IMR-90 (cell line): ENCODE results near the gene KAT6B. TPM values are rescaled to one million over a fixed set of nuclear protein-coding genes. Genes with fewer than 3 reads are reported as not detected.

Experiments used
- ATAC-seq: fragments of 200-7000 bp; cut with Tn5 transposase; 2 replicates; pipeline ENCODE4 v1.9.1; 2020; ENCODE audit warnings: low read depth, mild to moderate bottlenecking, moderate library complexity
- BruUV-seq: library from RNA; stranded (reverse); fragments of 400-500 nt; replicated peaks from 2 replicates; lab custom pipeline; 2021; lab: Mats Ljungman, UMichigan
- CTCF ChIA-PET: fragments of 300-600 bp; formaldehyde crosslinking; extraction: SDS; loops from one replicate; lab custom pipeline; 2021; ENCODE audit warnings: antibody characterized with exemption; lab: Yijun Ruan, JAX
- POLR2A ChIA-PET: fragments of 300-600 bp; sonication (Branson Sonifier 250); formaldehyde crosslinking; loops from one replicate; lab custom pipeline; 2022; ENCODE audit warnings: antibody characterized with exemption; ENCODE audit not compliant: unreplicated experiment; lab: Charles Lee
- DNase-seq: peaks from one replicate; pipeline ENCODE4 v3.0.0; 2013
- H2AFZ ChIP-seq: replicated peaks from 2 replicates; pipeline ENCODE3; 2013; ENCODE audit warnings: low read length, mild to moderate bottlenecking; ENCODE audit not compliant: poor library complexity
- H2AK5ac ChIP-seq: 2 replicates; pipeline ENCODE4 v1.6.1; 2013; ENCODE audit warnings: low read depth, low read length, inconsistent platforms
- H2AK9ac ChIP-seq: replicated peaks from 2 replicates; pipeline ENCODE3; 2013; ENCODE audit warnings: mild to moderate bottlenecking, low read depth, low read length, moderate library complexity; ENCODE audit not compliant: poor library complexity
- H2BK120ac ChIP-seq: 2 replicates; pipeline ENCODE4 v1.6.1; 2013; ENCODE audit warnings: low read depth, low read length, inconsistent platforms
- H2BK15ac ChIP-seq: 3 replicates; pipeline ENCODE4 v1.6.1; 2013; ENCODE audit warnings: low read depth, low read length, inconsistent platforms
- H2BK20ac ChIP-seq: 2 replicates; pipeline ENCODE4 v1.6.1; 2013; ENCODE audit warnings: low read depth, mild to moderate bottlenecking, inconsistent platforms, low read length, moderate library complexity
- H2BK5ac ChIP-seq: 2 replicates; pipeline ENCODE4 v1.6.1; 2013; ENCODE audit warnings: mild to moderate bottlenecking, low read depth, low read length, inconsistent platforms; ENCODE audit not compliant: poor library complexity, severe bottlenecking
- H3K14ac ChIP-seq: replicated peaks from 2 replicates; pipeline ENCODE4 v1.6.1; 2013; ENCODE audit warnings: low read depth, low read length, inconsistent platforms
- H3K18ac ChIP-seq: 2 replicates; pipeline ENCODE4 v1.6.1; 2013; ENCODE audit warnings: low read depth, low read length, control low read depth
- H3K23ac ChIP-seq: 2 replicates; pipeline ENCODE4 v1.6.1; 2013; ENCODE audit warnings: low read depth, low read length, inconsistent platforms
- H3K27ac ChIP-seq: 2 replicates; pipeline ENCODE4 v1.5.1; 2013; ENCODE audit warnings: mild to moderate bottlenecking, control low read depth, low read length; ENCODE audit not compliant: insufficient read depth
- H3K27me3 ChIP-seq: 2 replicates; pipeline ENCODE4 v1.6.1; 2013; ENCODE audit warnings: low read length; ENCODE audit not compliant: control insufficient read depth, insufficient read depth
- H3K36me3 ChIP-seq: 2 replicates; pipeline ENCODE4 v1.6.1; 2013; ENCODE audit warnings: low read length, mixed read lengths; ENCODE audit not compliant: control insufficient read depth, insufficient read depth
- H3K4ac ChIP-seq: 2 replicates; pipeline ENCODE4 v1.6.1; 2013; ENCODE audit warnings: low read depth, low read length, inconsistent platforms
- H3K4me1 ChIP-seq: 2 replicates; pipeline ENCODE4 v1.6.1; 2013; ENCODE audit warnings: low read length, mixed read lengths; ENCODE audit not compliant: control insufficient read depth, insufficient read depth
- H3K4me2 ChIP-seq: 2 replicates; pipeline ENCODE4 v1.6.1; 2013; ENCODE audit warnings: low read depth, mild to moderate bottlenecking, control low read depth, low read length, moderate library complexity
- H3K4me3 ChIP-seq: 2 replicates; pipeline ENCODE4 v1.5.1; 2013; ENCODE audit warnings: low read depth, mild to moderate bottlenecking, control low read depth, low read length, moderate library complexity; ENCODE audit not compliant: insufficient read depth
- H3K56ac ChIP-seq: 2 replicates; pipeline ENCODE4 v1.6.1; 2013; ENCODE audit warnings: low read length, inconsistent platforms; ENCODE audit not compliant: insufficient read depth; ENCODE audit errors: extremely low read depth
- H3K79me1 ChIP-seq, 2 experiments: 2 replicates each; pipeline ENCODE4 v1.6.1; 2013; ENCODE audit warnings: low read length in 2 of 2, inconsistent platforms in 1 of 2, low read depth in 1 of 2
- H3K9ac ChIP-seq: 2 replicates; pipeline ENCODE4 v1.6.1; 2013; ENCODE audit warnings: low read depth, low read length, control low read depth
- H3K9me1 ChIP-seq: 2 replicates; pipeline ENCODE4 v1.6.1; 2013; ENCODE audit warnings: low read length, inconsistent platforms; ENCODE audit not compliant: insufficient read depth
- H3K9me3 ChIP-seq: 2 replicates; pipeline ENCODE4 v1.6.1; 2013; ENCODE audit warnings: low read length; ENCODE audit not compliant: control insufficient read depth, insufficient read depth
- H4K20me1 ChIP-seq: 2 replicates; pipeline ENCODE4 v1.6.1; 2013; ENCODE audit warnings: low read length, inconsistent platforms; ENCODE audit not compliant: insufficient read depth
- H4K5ac ChIP-seq: 2 replicates; pipeline ENCODE4 v1.6.1; 2013; ENCODE audit warnings: mild to moderate bottlenecking, low read depth, low read length, control low read depth
- H4K8ac ChIP-seq, 2 experiments: 2 replicates each; pipeline ENCODE4 v1.6.1; 2013; ENCODE audit warnings: low read depth in 2 of 2, low read length in 2 of 2, control low read depth in 1 of 2, inconsistent platforms in 1 of 2
- H4K91ac ChIP-seq: 2 replicates; pipeline ENCODE4 v1.6.1; 2013; ENCODE audit warnings: low read depth, low read length, inconsistent platforms; ENCODE audit not compliant: insufficient read depth
- BHLHE40 ChIP-seq: fragments of 150-350 bp; IDR thresholded peaks from 2 replicates; pipeline ENCODE4 v1.6.1; 2016; ENCODE audit warnings: mild to moderate bottlenecking, low read depth, low read length
- CHD1 ChIP-seq: IDR thresholded peaks from 2 replicates; pipeline ENCODE4 v1.6.1; 2012; ENCODE audit warnings: low read depth, low read length, improper control_type of control experiment
- CTCF ChIP-seq: conservative IDR thresholded peaks from 2 replicates; pipeline ENCODE4 v1.5.1; 2012; ENCODE audit warnings: mild to moderate bottlenecking, low read depth, low read length, improper control_type of control experiment
- ELK1 ChIP-seq: fragments of 150-350 bp; IDR thresholded peaks from 2 replicates; pipeline ENCODE4 v1.6.1; 2016; ENCODE audit warnings: low read depth, mild to moderate bottlenecking, low read length, moderate library complexity, borderline replicate concordance
- FOS ChIP-seq: fragments of 150-350 bp; IDR thresholded peaks from 2 replicates; pipeline ENCODE4 v1.6.1; 2016; ENCODE audit warnings: low read depth, low read length
- MAFK ChIP-seq: IDR thresholded peaks from 2 replicates; pipeline ENCODE4 v1.6.1; 2012; ENCODE audit warnings: low read depth, low read length, improper control_type of control experiment
- MAZ ChIP-seq: IDR thresholded peaks from 2 replicates; pipeline ENCODE4 v1.6.1; 2012; ENCODE audit warnings: low read depth, mild to moderate bottlenecking, low read length, improper control_type of control experiment, moderate library complexity, borderline replicate concordance
- POLR2A ChIP-seq: IDR thresholded peaks from 2 replicates; pipeline ENCODE4 v1.6.1; 2012; ENCODE audit warnings: mild to moderate bottlenecking, low read depth, low read length
- RAD21 ChIP-seq: IDR thresholded peaks from 2 replicates; pipeline ENCODE4 v1.6.1; 2012; ENCODE audit warnings: low read length, improper control_type of control experiment
- RFX5 ChIP-seq: IDR thresholded peaks from 2 replicates; pipeline ENCODE4 v1.8.0; 2012; ENCODE audit warnings: low read depth, mild to moderate bottlenecking, low read length, moderate library complexity
- USF2 ChIP-seq: fragments of 150-350 bp; IDR thresholded peaks from 2 replicates; pipeline ENCODE4 v1.6.1; 2017; ENCODE audit warnings: mild to moderate bottlenecking, antibody characterized with exemption, low read length, low read depth
- WGBS, 2 experiments: methylation state at CpG; one replicate each; pipeline versions ENCODE4 v1.1.5 to v1.1.7; 2013; ENCODE audit warnings: missing lambda C conversion rate in 2 of 2; ENCODE audit not compliant: insufficient read length in 1 of 2; ENCODE audit errors: extremely low coverage in 2 of 2; 5-methylcytosine and 5-hydroxymethylcytosine counted together
- dilution Hi-C: fragments of 300-500 bp; cut with HindIII; formaldehyde crosslinking; loops from one replicate; pipeline ENCODE4 v1.14.3; 2018; ENCODE audit warnings: low sequenced_read_pairs; ENCODE audit not compliant: unreplicated experiment
- in situ Hi-C: fragments of 300-500 bp; cut with MboI; formaldehyde crosslinking; loops from 3 replicates; pipeline ENCODE4 v1.14.3; 2019; ENCODE audit warnings: low sequenced_read_pairs, inconsistent platforms, mixed read lengths
- intact Hi-C: fragments of 100-400 bp; cut with micrococcal nuclease; formaldehyde crosslinking; loops from 2 replicates; pipeline ENCODE4 v1.10.0; 2022
- polyA plus RNA-seq, 3 experiments: library from polyadenylated mRNA; depleted of rRNA; stranded (reverse); fragments of >200 nt; gene quantifications; 2 replicates each; pipeline ENCODE4 v1.2.3, GENCODE V29; 2012; ENCODE audit warnings: low replicate concordance in 1 of 3
- total RNA-seq: library from RNA; depleted of rRNA; stranded (reverse); fragments of >200 nt; gene quantifications from 2 replicates; pipeline ENCODE4 v1.2.3, GENCODE V29; 2012

KAT6B gene
- total and polyA plus RNA-seq, 2 of the 4 experiments (the other 2 are of a cell fraction): 8.8 to 28.1 TPM

GRCh38 chr10:74913377-74913979 lies 87.1 kb downstream of the KAT6B start:
- H3K18ac ChIP-seq: no peak overlapping the region; the same call in 1 of the 2 replicates
- no peaks in the 10 kb centered on the region for H3K36me3 ChIP-seq
- intact Hi-C loops: loop anchor here (10.0 kb wide), 1 partner anchor 369 kb away; no protein-coding TSS in a partner anchor
- ATAC-seq (no peak), DNase-seq (no peak)
- H2BK120ac ChIP-seq: no peak overlapping the region
- H2BK20ac ChIP-seq: no peak overlapping the region
- no peaks in the 10 kb centered on the region; the same call in 1 of the 2 replicates for H4K20me1 ChIP-seq
- no peak overlapping the region for H4K8ac ChIP-seq
- no peak overlapping the region for H3K4me3 ChIP-seq
- H3K4me1 ChIP-seq: peaks cover 24% of the 10 kb centered on the region
- BruUV-seq: no TSS peak
- H3K4ac ChIP-seq: no peak overlapping the region
- no peaks in the 10 kb centered on the region for H3K27me3 ChIP-seq
- no peak overlapping the region; the same call in 1 of the 2 replicates for H4K5ac ChIP-seq
- in situ Hi-C loops: no loop called here
- no peak overlapping the region for H3K27ac ChIP-seq
- H3K9ac ChIP-seq: no peak overlapping the region
- peaks cover 11% of the 10 kb centered on the region for H3K9me1 ChIP-seq
- no peak overlapping the region for H4K91ac ChIP-seq
- no peak overlapping the region for H2BK5ac ChIP-seq
- no peak for TF ChIP-seq BHLHE40
- no peak for TF ChIP-seq CTCF
- TF ChIP-seq CHD1: no peak
- TF ChIP-seq USF2: no peak
- TF ChIP-seq MAZ: no peak
- no peak for TF ChIP-seq POLR2A
- no peak for TF ChIP-seq MAFK
- no peak for TF ChIP-seq ELK1
- no peak for TF ChIP-seq FOS
- TF ChIP-seq RAD21: no peak
- TF ChIP-seq RFX5: no peak
- H2AK9ac ChIP-seq: no peak overlapping the region
- no peak overlapping the region for H3K4me2 ChIP-seq
- H3K9me3 ChIP-seq: no peaks in the 10 kb centered on the region
- no peak overlapping the region for H3K56ac ChIP-seq
- CTCF ChIA-PET: no interaction called here
- no peak overlapping the region for H2AK5ac ChIP-seq
- dilution Hi-C loops: no loop called here
- H2BK15ac ChIP-seq: no peak overlapping the region
- no peak overlapping the region for H3K14ac ChIP-seq
- 80% methylated on average over 1 of the region's 6 CpGs; no CpG with 5 or more reads in 1 of the 2 experiments for WGBS, 2 experiments
- no peak overlapping the region for H3K23ac ChIP-seq
- H2AFZ ChIP-seq: no peak overlapping the region
- peaks cover 43 to 74% of the 10 kb centered on the region in 2 experiments for H3K79me1 ChIP-seq
- POLR2A ChIA-PET: interaction anchor here (0.6 kb wide), 1 partner anchor 1717 kb away, joined by 3 read pairs; no protein-coding TSS in a partner anchor
